GM12878 (cell line): ENCODE data around the gene RRBP1. TPM values are rescaled to one million over a fixed set of nuclear protein-coding genes. Genes with fewer than 3 reads are reported as not detected.
A peak's percentile ranks its signal among the peaks of the same experiment; 100 is the strongest.

Experiments used
- BRCA1 ChIP-seq: IDR thresholded peaks from 2 replicates; pipeline ENCODE4 v1.6.1; 2011; ENCODE audit warnings: low read depth, low read length, improper control_type of control experiment
- E2F4 ChIP-seq: IDR thresholded peaks from 2 replicates; pipeline ENCODE4 v1.6.1; 2012; ENCODE audit warnings: low read depth, low read length, improper control_type of control experiment
- ETV6 ChIP-seq, 2 experiments: fragments of 450-650 bp in 1 of 2; IDR thresholded peaks in 1 of 2; conservative IDR thresholded peaks in 1 of 2; 2 replicates each; pipeline ENCODE4 v1.6.1; 2014; ENCODE audit warnings: antibody characterized with exemption in 1 of 2, borderline replicate concordance in 1 of 2, low read depth in 1 of 2, mild to moderate bottlenecking in 1 of 2, moderate library complexity in 1 of 2
- MAX ChIP-seq: IDR thresholded peaks from 2 replicates; pipeline ENCODE4 v1.6.1; 2012; ENCODE audit warnings: low read depth, low read length, improper control_type of control experiment
- RUNX3 ChIP-seq: IDR thresholded peaks from 2 replicates; pipeline ENCODE4 v1.6.1; 2012; ENCODE audit warnings: low read length, inconsistent platforms
- SMARCA5 ChIP-seq: fragments of 450-650 bp; IDR thresholded peaks from 2 replicates; pipeline ENCODE4 v1.6.1; 2017; ENCODE audit warnings: mild to moderate bottlenecking
- ZNF592 ChIP-seq: fragments of 450-650 bp; IDR thresholded peaks from 2 replicates; pipeline ENCODE4 v1.6.1; 2017; ENCODE audit warnings: mild to moderate bottlenecking, moderate library complexity
- ZNF687 ChIP-seq: fragments of 450-650 bp; IDR thresholded peaks from 2 replicates; pipeline ENCODE4 v1.6.1; 2017; ENCODE audit warnings: mild to moderate bottlenecking, moderate library complexity
- polyA plus RNA-seq, 11 experiments: library from polyadenylated mRNA; depleted of rRNA in 4 of 11; unstranded in 6 of 11; stranded (reverse) in 5 of 11; fragments of >200 nt; fragmentation: Nextera tagmentation in 4 of 11; fragmentation: Illumina TruSeq in 1 of 11; extraction: Ambion mirVana in 4 of 11; extraction: Trizol in 1 of 11; gene quantifications; 1 replicate in 1 of 11; 2 replicates in 10 of 11; pipeline versions ENCODE4 v1.2.1 to v1.2.3, GENCODE V29; 2011 to 2016; ENCODE audit warnings: inconsistent platforms in 2 of 11, missing spikeins in 2 of 11, low read depth in 1 of 11
- total RNA-seq, 4 experiments: library from RNA; depleted of rRNA in 3 of 4; stranded (reverse); fragments of >200 nt in 3 of 4; fragmentation: Illumina TruSeq in 1 of 4; extraction: Trizol in 1 of 4; gene quantifications; 2 replicates each; pipeline versions ENCODE4 v1.2.1 to v1.2.3, GENCODE V29; 2013 to 2021
- TF ChIP-seq, protein P1 (sequence below): IDR thresholded peaks from 2 replicates; pipeline ENCODE4 v1.6.1; 2012; ENCODE audit warnings: low read length, inconsistent platforms
- TF ChIP-seq, protein P2 (sequence below): IDR thresholded peaks from 2 replicates; pipeline ENCODE4 v1.6.1; 2012; ENCODE audit warnings: low read depth, low read length, improper control_type of control experiment
- TF ChIP-seq, protein P3 (sequence below): IDR thresholded peaks from 2 replicates; pipeline ENCODE4 v1.6.1; 2011; ENCODE audit warnings: borderline replicate concordance, low read depth, mild to moderate bottlenecking, moderate library complexity, low read length; ENCODE audit not compliant: insufficient read depth, poor library complexity, severe bottlenecking

Gene RRBP1
- total and polyA plus RNA-seq, 10 of the 15 experiments (the other 5 are each of a cell fraction or from before 2014, with no cell fraction given): 1.2 to 57.4 (median 24.6) TPM

DNA sequence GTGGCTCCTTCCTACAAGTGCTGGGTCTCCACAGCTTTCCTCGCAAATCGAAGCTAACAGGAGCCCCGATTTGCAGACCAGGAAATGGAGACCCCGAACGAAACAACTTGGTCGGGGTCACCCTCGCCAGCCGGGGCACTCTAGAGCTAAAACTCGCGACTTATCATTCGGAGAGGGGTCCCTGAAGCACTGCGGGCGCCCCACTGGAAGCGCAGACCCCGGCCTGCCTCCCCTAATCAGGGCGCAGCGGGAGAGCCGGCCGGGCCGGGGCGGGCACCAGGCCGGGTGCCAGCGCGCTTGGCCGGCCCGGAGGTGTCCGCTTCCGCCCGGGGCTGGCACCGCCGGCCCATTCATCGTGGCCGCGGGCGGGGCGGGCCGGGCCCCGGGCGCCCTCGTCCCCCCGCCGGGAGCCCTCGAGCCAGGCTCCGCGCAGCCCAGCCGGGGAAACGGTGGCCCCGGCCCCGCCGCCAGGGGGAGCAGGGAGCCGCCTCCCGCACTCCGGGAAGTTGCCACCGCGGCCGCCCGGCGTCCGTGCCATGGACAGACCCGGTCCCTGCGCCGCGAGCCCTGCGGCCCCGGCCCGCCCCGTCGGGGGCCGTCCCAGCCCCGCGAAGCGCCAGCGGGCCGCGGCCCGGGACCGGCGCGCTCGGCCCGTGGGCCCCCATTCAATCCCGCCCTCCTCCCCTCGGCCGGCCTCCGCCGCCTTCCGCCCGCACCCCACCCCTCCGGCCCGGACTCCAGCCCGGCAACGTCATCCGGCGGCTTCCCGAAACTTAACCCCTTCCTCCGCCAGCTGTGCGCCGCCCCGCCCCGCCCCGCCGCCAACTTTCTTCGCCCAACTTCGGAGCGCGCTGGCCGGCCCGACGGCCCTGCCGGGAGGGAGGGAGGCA is 961 bp downstream of the RRBP1 start (continued):
- TF ChIP-seq E2F4 (no peak), BRCA1 (no peak), SMARCA5 (peak; percentile 91), ZNF687 (no peak), ETV6 (conservative IDR thresholded peaks at IDR 0.05 in 1 of 2, IDR thresholded peaks at IDR 0.05 in 1 of 2; ENCODE audit: borderline replicate concordance in 1 of 2, low read depth in 1 of 2) (no peak), MAX (no peak; the same call in 1 of the 2 replicates), ZNF592 (no peak), RUNX3 (peak; percentile 23; the same call in 1 of the 2 replicates)
- TF ChIP-seq, protein P1, sequence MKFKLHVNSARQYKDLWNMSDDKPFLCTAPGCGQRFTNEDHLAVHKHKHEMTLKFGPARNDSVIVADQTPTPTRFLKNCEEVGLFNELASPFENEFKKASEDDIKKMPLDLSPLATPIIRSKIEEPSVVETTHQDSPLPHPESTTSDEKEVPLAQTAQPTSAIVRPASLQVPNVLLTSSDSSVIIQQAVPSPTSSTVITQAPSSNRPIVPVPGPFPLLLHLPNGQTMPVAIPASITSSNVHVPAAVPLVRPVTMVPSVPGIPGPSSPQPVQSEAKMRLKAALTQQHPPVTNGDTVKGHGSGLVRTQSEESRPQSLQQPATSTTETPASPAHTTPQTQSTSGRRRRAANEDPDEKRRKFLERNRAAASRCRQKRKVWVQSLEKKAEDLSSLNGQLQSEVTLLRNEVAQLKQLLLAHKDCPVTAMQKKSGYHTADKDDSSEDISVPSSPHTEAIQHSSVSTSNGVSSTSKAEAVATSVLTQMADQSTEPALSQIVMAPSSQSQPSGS: no peak
- TF ChIP-seq, protein P2, sequence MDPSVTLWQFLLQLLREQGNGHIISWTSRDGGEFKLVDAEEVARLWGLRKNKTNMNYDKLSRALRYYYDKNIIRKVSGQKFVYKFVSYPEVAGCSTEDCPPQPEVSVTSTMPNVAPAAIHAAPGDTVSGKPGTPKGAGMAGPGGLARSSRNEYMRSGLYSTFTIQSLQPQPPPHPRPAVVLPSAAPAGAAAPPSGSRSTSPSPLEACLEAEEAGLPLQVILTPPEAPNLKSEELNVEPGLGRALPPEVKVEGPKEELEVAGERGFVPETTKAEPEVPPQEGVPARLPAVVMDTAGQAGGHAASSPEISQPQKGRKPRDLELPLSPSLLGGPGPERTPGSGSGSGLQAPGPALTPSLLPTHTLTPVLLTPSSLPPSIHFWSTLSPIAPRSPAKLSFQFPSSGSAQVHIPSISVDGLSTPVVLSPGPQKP: no peak
- TF ChIP-seq, protein P3, sequence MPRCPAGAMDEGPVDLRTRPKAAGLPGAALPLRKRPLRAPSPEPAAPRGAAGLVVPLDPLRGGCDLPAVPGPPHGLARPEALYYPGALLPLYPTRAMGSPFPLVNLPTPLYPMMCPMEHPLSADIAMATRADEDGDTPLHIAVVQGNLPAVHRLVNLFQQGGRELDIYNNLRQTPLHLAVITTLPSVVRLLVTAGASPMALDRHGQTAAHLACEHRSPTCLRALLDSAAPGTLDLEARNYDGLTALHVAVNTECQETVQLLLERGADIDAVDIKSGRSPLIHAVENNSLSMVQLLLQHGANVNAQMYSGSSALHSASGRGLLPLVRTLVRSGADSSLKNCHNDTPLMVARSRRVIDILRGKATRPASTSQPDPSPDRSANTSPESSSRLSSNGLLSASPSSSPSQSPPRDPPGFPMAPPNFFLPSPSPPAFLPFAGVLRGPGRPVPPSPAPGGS: no peak
